Measurements from ENCODE around the gene TRMO.

Gene TRMO

GRCh38 chr9:97940233-97940632 lies 17.9 kb upstream of the TRMO start:
- no peak for DNase-seq

- no peak for DNase-seq
Measured at GRCh38 chr9:97938081-97938644, 15.9 kb upstream of the TRMO start, which contains the start of gene HEMGN. Gene HEMGN, minus strand, starts transcription at chr9:97938172. Its CDS starts 36 bp downstream, at chr9:97938136.

- DNase-seq: no peak
Measured at GRCh38 chr9:97936998-97937397, 14.7 kb upstream of the TRMO start.

GRCh38 chr9:97935276-97935675 lies 13.0 kb upstream of the TRMO start:
- no peak for DNase-seq

GRCh38 chr9:97934321-97935115 lies 12.2 kb upstream of the TRMO start:
- DNase-seq: no peak

- no peak for DNase-seq
Measured at GRCh38 chr9:97933297-97933998, 11.1 kb upstream of the TRMO start.

- DNase-seq: no peak
Measured at GRCh38 chr9:97930972-97931371, 8.7 kb upstream of the TRMO start.

- DNase-seq: no peak
Measured at GRCh38 chr9:97928986-97929604, 6.8 kb upstream of the TRMO start.

- DNase-seq: no peak
Measured at GRCh38 chr9:97925497-97926334, 3.4 kb upstream of the TRMO start.

- no peak for DNase-seq
Measured at GRCh38 chr9:97924386-97924785, 2.1 kb upstream of the TRMO start.

GRCh38 chr9:97923529-97924108 lies 1.3 kb upstream of the TRMO start:
- DNase-seq: peak; percentile 67

- DNase-seq: no peak
Measured at GRCh38 chr9:97919217-97919813, 3.0 kb downstream of the TRMO start.

GRCh38 chr9:97918611-97919010 lies 3.7 kb downstream of the TRMO start:
- DNase-seq: no peak

GRCh38 chr9:97911970-97912369 lies 10.3 kb downstream of the TRMO start:
- DNase-seq: no peak

- no peak for DNase-seq
Measured at GRCh38 chr9:97911528-97911927, 10.8 kb downstream of the TRMO start.

- DNase-seq: no peak
Measured at GRCh38 chr9:97910357-97910756, 11.9 kb downstream of the TRMO start.

- DNase-seq: no peak
Measured at GRCh38 chr9:97908705-97909104, 13.6 kb downstream of the TRMO start.

- DNase-seq: no peak
Measured at GRCh38 chr9:97907632-97908031, 14.7 kb downstream of the TRMO start.

GRCh38 chr9:97907046-97907445 lies 15.3 kb downstream of the TRMO start:
- no peak for DNase-seq

- DNase-seq: no peak
Measured at GRCh38 chr9:97906236-97906831, 16.0 kb downstream of the TRMO start.

GRCh38 chr9:97905228-97905627 lies 17.1 kb downstream of the TRMO start:
- no peak for DNase-seq
